ENCODE results near the gene C19orf18. TPM values are rescaled to one million over a fixed set of nuclear protein-coding genes. Genes with fewer than 3 reads are reported as not detected.

The C19orf18 gene
- polyA plus RNA-seq, 1 experiment, result 0.27 TPM

DNA sequence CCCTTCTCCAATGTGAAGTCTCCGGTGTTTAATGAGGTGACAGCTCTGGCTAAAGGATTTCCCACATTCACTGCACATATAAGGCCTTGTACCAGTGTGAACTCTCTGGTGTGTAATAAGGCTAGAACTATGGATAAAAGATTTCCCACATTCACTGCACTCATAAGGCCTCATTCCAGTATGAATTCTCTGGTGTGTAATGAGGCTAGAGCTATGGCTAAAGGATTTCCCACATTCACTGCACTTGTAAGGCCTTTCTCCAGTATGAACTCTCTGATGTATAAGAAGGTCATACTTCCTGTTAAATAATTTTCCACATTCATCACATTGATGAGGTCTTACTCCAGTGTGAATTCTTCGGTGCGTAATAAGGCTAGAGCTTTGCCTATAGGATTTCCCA lies 32.7 kb downstream of the C19orf18 start:
- TF ChIP-seq, protein P1, sequence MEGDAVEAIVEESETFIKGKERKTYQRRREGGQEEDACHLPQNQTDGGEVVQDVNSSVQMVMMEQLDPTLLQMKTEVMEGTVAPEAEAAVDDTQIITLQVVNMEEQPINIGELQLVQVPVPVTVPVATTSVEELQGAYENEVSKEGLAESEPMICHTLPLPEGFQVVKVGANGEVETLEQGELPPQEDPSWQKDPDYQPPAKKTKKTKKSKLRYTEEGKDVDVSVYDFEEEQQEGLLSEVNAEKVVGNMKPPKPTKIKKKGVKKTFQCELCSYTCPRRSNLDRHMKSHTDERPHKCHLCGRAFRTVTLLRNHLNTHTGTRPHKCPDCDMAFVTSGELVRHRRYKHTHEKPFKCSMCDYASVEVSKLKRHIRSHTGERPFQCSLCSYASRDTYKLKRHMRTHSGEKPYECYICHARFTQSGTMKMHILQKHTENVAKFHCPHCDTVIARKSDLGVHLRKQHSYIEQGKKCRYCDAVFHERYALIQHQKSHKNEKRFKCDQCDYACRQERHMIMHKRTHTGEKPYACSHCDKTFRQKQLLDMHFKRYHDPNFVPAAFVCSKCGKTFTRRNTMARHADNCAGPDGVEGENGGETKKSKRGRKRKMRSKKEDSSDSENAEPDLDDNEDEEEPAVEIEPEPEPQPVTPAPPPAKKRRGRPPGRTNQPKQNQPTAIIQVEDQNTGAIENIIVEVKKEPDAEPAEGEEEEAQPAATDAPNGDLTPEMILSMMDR (IDR thresholded peaks at IDR 0.05; ENCODE audit: low read depth, low read length), result no peak
- no peak overlapping the region for H3K27ac ChIP-seq (ENCODE audit: low read depth, low read length)
- H3K27me3 ChIP-seq (ENCODE audit: control insufficient read depth, insufficient read depth, low read length), result no peaks in the 10 kb centered on the region
- peaks cover 65% of the 10 kb centered on the region for H3K9me3 ChIP-seq (ENCODE audit: control insufficient read depth, insufficient read depth, low read length)
- H3K4me3 ChIP-seq (ENCODE audit: low read depth, low read length), result no peak overlapping the region
- ChIA-PET POLR2A (no interaction called here), CTCF (no interaction called here)
- no peak for DNase-seq (ENCODE audit: low read depth, low spot score)

DNA sequence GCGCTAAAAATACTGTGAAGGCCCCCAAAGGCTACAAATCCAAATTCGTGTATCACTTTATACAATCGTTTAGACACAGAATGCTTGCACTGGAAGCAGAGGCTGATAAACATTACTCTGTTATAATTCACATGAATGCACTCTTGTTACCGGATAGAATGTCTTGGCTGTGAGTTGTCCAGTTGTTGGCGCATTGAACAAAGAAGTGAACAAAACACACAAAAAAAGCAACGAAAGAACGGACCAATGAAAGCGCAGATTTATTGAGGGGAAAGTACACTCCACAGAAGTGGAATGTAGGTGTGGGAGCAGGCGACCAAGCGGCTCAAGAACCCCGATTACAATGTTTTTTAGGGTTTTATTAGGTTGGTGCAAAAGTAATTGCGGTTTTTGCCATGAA lies 38.6 kb downstream of the C19orf18 start:
- DNase-seq (ENCODE audit: low read depth, low spot score), result no peak
- H3K27me3 ChIP-seq (ENCODE audit: control insufficient read depth, insufficient read depth, low read length), result no peaks in the 10 kb centered on the region
- H3K27ac ChIP-seq (ENCODE audit: low read depth, low read length), result no peak overlapping the region
- peaks cover 67% of the 10 kb centered on the region for H3K9me3 ChIP-seq (ENCODE audit: control insufficient read depth, insufficient read depth, low read length)
- TF ChIP-seq, protein P1 (IDR thresholded peaks at IDR 0.05; ENCODE audit: low read depth, low read length), result no peak
- H3K4me3 ChIP-seq (ENCODE audit: low read depth, low read length), result no peak overlapping the region
- CTCF ChIA-PET, result interaction anchor here (1.0 to 1.8 kb wide), 2 partner anchors 19 to 39 kb away, joined by 3 to 7 read pairs; partner anchors contain the start of gene ZNF417
- POLR2A ChIA-PET, result interaction anchor here (0.6 to 1.0 kb wide), 4 partner anchors 9 to 159 kb away, joined by 3 to 4 read pairs (median 3); partner anchors contain the start of gene ZNF417

DNA sequence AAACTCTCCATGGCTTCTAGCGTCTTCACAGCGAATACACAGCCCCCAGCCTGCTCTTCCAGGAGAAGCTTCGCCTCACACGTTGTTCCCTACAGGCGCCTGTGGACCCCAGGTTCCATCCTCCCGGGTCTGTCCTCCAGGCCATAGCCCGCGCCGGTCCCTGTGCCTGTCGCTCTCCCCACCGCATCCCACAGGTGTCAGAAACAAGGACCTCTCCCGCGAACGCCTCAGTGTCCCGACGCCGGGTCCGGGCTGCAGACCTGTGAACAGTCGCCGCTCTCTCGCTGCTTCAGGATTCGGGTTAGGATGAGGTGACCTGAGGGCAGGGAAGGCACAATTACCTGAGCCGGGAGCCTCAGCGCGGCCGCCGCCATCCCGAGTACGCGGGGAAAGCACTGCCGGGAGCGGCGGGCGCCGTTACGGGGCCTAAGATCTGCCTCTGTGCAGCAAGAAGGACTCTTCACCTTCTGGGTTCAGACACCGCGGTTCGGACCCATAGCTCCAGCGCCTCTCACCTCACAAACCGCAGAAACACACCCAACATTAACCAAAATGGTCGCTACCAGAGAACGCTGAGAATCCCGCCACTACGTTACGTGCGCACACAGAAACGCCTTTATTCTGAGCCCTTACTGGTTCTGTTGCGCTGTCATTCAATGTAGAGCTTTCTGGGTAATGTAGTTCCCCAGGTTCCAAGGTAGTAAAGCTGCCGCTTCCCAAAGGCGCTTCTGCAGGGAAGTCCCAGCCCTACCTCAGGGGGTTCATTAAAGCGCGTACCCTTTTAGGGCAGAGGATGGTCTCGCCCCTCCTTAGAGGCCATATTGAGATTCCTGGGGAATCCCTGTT lies 39.3 kb downstream of the C19orf18 start, which contains the start of gene ZNF418:
TSS of gene ZNF418 (minus strand) at position 583 of the 846 bp plus-strand sequence. CDS start 1,580 bp downstream, outside the sequence.
- H3K4me3 ChIP-seq (ENCODE audit: low read depth, low read length), result peak within 1 kb of the TSS; percentile 81

DNA sequence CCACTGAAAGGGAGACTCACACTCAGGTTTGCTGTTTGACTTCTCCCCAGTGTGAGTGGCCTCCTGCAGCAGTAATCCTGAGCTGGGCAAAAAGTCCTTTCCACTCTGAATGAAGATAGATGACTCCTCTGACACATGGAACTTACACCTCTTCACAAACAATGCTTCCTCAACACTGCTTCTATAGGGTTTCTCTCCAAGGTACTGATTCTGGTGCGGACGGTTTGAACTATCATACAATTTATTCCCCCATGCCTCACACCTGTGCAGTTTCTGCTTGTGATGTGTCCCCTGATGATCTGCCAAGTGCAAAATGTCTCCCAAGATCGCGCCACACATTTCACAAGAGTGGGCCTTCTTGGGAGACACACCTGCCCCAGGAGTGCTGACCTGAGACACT lies 46.7 kb downstream of the C19orf18 start:
- Histone ChIP-seq H3K4me3 (ENCODE audit: low read depth, low read length) (no peak overlapping the region), H3K27me3 (ENCODE audit: control insufficient read depth, insufficient read depth, low read length) (no peaks in the 10 kb centered on the region), H3K9me3 (ENCODE audit: control insufficient read depth, insufficient read depth, low read length) (peaks cover 86% of the 10 kb centered on the region), H3K27ac (ENCODE audit: low read depth, low read length) (no peak overlapping the region)
- CTCF ChIA-PET, result no interaction called here
- TF ChIP-seq, protein P1 (IDR thresholded peaks at IDR 0.05; ENCODE audit: low read depth, low read length), result no peak
- no peak for DNase-seq (ENCODE audit: low read depth, low spot score)
- POLR2A ChIA-PET, result no interaction called here

More for the DNA sequence above, 39.3 kb downstream of the C19orf18 start, which contains the start of gene ZNF418:
- ChIA-PET POLR2A (interaction anchor here (0.6 to 1.0 kb wide), 4 partner anchors 9 to 160 kb away, joined by 3 to 4 read pairs (median 3); partner anchors contain the start of gene ZNF417), CTCF (interaction anchor here (1.0 to 1.8 kb wide), 2 partner anchors 19 to 38 kb away, joined by 3 to 7 read pairs; partner anchors contain the start of gene ZNF417)
- TF ChIP-seq, protein P1 (IDR thresholded peaks at IDR 0.05; ENCODE audit: low read depth, low read length), result no peak
- H3K27me3 ChIP-seq (ENCODE audit: control insufficient read depth, insufficient read depth, low read length), result no peaks in the 10 kb centered on the region
- H3K27ac ChIP-seq (ENCODE audit: low read depth, low read length), result peak within 1 kb of the TSS; percentile 11
- peaks cover 72% of the 10 kb centered on the region for H3K9me3 ChIP-seq (ENCODE audit: control insufficient read depth, insufficient read depth, low read length)
- peak; percentile 43 for DNase-seq (ENCODE audit: low read depth, low spot score)

Measured in AG04450 (cell line).